GM18520 (cell line): Measurements from ENCODE around the gene LINGO4.

ENCODE experiments used
- ATAC-seq: cut with Tn5 transposase; IDR thresholded peaks from one replicate; pipeline ENCODE4 v1.9.1; 2021; ENCODE audit not compliant: unreplicated experiment

The LINGO4 gene

GRCh38 chr1:151835596-151835995 lies 30.4 kb upstream of the LINGO4 start:
- ATAC-seq, result no peak

GRCh38 chr1:151834239-151834638 lies 29.0 kb upstream of the LINGO4 start:
- ATAC-seq, result no peak

GRCh38 chr1:151833172-151833900 lies 28.1 kb upstream of the LINGO4 start:
- no peak for ATAC-seq

GRCh38 chr1:151832318-151832980 lies 27.2 kb upstream of the LINGO4 start:
- ATAC-seq, result no peak

- ATAC-seq, result no peak
Observed at GRCh38 chr1:151831605-151832004, 26.4 kb upstream of the LINGO4 start, which contains the start of gene RORC. Gene RORC, minus strand, starts transcription at chr1:151831802. Its CDS starts 38 bp downstream, at chr1:151831764.

GRCh38 chr1:151831256-151831591 lies 26.0 kb upstream of the LINGO4 start:
- ATAC-seq, result no peak

- no peak for ATAC-seq
Observed at GRCh38 chr1:151830055-151830454, 24.8 kb upstream of the LINGO4 start.

GRCh38 chr1:151829352-151830046 lies 24.3 kb upstream of the LINGO4 start:
- ATAC-seq, result no peak

- no peak for ATAC-seq
Observed at GRCh38 chr1:151828921-151829320, 23.7 kb upstream of the LINGO4 start.

GRCh38 chr1:151827853-151828252 lies 22.6 kb upstream of the LINGO4 start:
- ATAC-seq, result no peak

- ATAC-seq, result no peak
Observed at GRCh38 chr1:151825751-151826660, 20.8 kb upstream of the LINGO4 start.

- ATAC-seq, result no peak
Observed at GRCh38 chr1:151825204-151825603, 20.0 kb upstream of the LINGO4 start.

GRCh38 chr1:151823175-151823574 lies 18.0 kb upstream of the LINGO4 start:
- ATAC-seq, result no peak

- ATAC-seq, result no peak
Observed at GRCh38 chr1:151822404-151822803, 17.2 kb upstream of the LINGO4 start.

GRCh38 chr1:151820940-151821339 lies 15.7 kb upstream of the LINGO4 start:
- ATAC-seq, result no peak

- no peak for ATAC-seq
Observed at GRCh38 chr1:151819976-151820623, 14.9 kb upstream of the LINGO4 start.

GRCh38 chr1:151819227-151819835 lies 14.1 kb upstream of the LINGO4 start:
- no peak for ATAC-seq

- ATAC-seq, result no peak
Observed at GRCh38 chr1:151817353-151817730, 12.1 kb upstream of the LINGO4 start.

GRCh38 chr1:151816548-151817352 lies 11.5 kb upstream of the LINGO4 start:
- no peak for ATAC-seq
